HCT116 (cell line): ENCODE results near the gene LAMB4. TPM values are rescaled to one million over a fixed set of nuclear protein-coding genes. Genes with fewer than 3 reads are reported as not detected.

Experiments
- ATAC-seq: fragments of 200-7000 bp; cut with Tn5 transposase; 2 replicates; pipeline ENCODE4 v1.9.1; 2020; ENCODE audit warnings: mild to moderate bottlenecking, moderate library complexity
- BruUV-seq: library from RNA; stranded (reverse); fragments of 400-500 nt; replicated peaks from 2 replicates; lab custom pipeline; 2021; lab: Mats Ljungman, UMichigan
- CTCF ChIA-PET: fragments of 300-600 bp; sonication (Branson Sonifier 250); formaldehyde crosslinking; loops from one replicate; lab custom pipeline; 2021; ENCODE audit warnings: antibody characterized with exemption; lab: Charles Lee
- POLR2A ChIA-PET: fragments of 300-600, 350-600 bp; sonication (Branson Sonifier 250); formaldehyde crosslinking; loops from one replicate; lab custom pipeline; 2021; ENCODE audit warnings: antibody characterized with exemption; lab: Charles Lee
- RAD21 ChIA-PET, 2 experiments: fragments of 300-600 bp; sonication (Branson Sonifier 250); formaldehyde crosslinking; loops; one replicate each; lab custom pipeline; 2023; ENCODE audit warnings: low total read pairs in 2 of 2; ENCODE audit not compliant: uncharacterized antibody in 2 of 2, unreplicated experiment in 2 of 2, low non-redundant PET in 1 of 2; lab: Charles Lee
- DNase-seq: peaks from one replicate; pipeline ENCODE4 v3.0.0-alpha.2; 2010; ENCODE audit warnings: low read depth, low spot score
- H2AFZ ChIP-seq: fragments of 200-600 bp; shearing (Covaris generic), sonication (generic); 2 replicates; pipeline ENCODE4 v1.6.1; 2017; ENCODE audit warnings: low read depth, mixed run types, mixed read lengths, antibody characterized with exemption, low read length; ENCODE audit not compliant: poor library complexity, severe bottlenecking
- H3K27ac ChIP-seq: 2 replicates; pipeline ENCODE4 v1.5.1; 2012; ENCODE audit warnings: low read depth, low read length
- H3K27me3 ChIP-seq: fragments of 200-600 bp; sonication (generic); 2 replicates; pipeline ENCODE4 v1.6.1; 2016; ENCODE audit warnings: mixed run types, low read length, mixed read lengths; ENCODE audit not compliant: insufficient read depth
- H3K36me3 ChIP-seq, 2 experiments: fragments of 200-500 bp in 1 of 2; fragments of 200-600 bp in 1 of 2; sonication (Bioruptor generic) in 1 of 2; sonication (generic) in 1 of 2; 2 replicates each; pipeline versions ENCODE4 v1.5.1 to v1.6.1; 2014 to 2016; ENCODE audit warnings: low read length in 2 of 2, inconsistent platforms in 1 of 2, mixed read lengths in 1 of 2, mixed run types in 1 of 2; ENCODE audit not compliant: insufficient read depth in 2 of 2, control insufficient read depth in 1 of 2
- H3K4me1 ChIP-seq, 2 experiments: fragments of 200-600 bp in 1 of 2; sonication (generic) in 1 of 2; 2 replicates each; pipeline versions ENCODE4 v1.5.1 to v1.6.1; 2012 to 2017; ENCODE audit warnings: low read length in 2 of 2, inconsistent platforms in 1 of 2, mild to moderate bottlenecking in 1 of 2, mixed read lengths in 1 of 2, mixed run types in 1 of 2, moderate library complexity in 1 of 2; ENCODE audit not compliant: insufficient read depth in 2 of 2, control insufficient read depth in 1 of 2
- H3K4me2 ChIP-seq: fragments of 200-600 bp; sonication (generic); 2 replicates; pipeline ENCODE4 v1.6.1; 2017; ENCODE audit warnings: mixed run types, low read length, mixed read lengths
- H3K4me3 ChIP-seq, 2 experiments: fragments of 200-600 bp in 1 of 2; sonication (generic) in 1 of 2; replicated peaks in 1 of 2; 2 replicates each; pipeline ENCODE4 v1.5.1; 2011 to 2016; ENCODE audit warnings: low read length in 2 of 2, control low read depth in 1 of 2, low read depth in 1 of 2, mild to moderate bottlenecking in 1 of 2, mixed read lengths in 1 of 2, mixed run types in 1 of 2
- H3K79me2 ChIP-seq: fragments of 200-600 bp; sonication (generic); 2 replicates; pipeline ENCODE4 v1.6.1; 2017; ENCODE audit warnings: mild to moderate bottlenecking, mixed run types, low read length, moderate library complexity, mixed read lengths; ENCODE audit not compliant: insufficient read depth
- H3K9ac ChIP-seq: fragments of 200-600 bp; sonication (generic); 2 replicates; pipeline ENCODE4 v1.6.1; 2016; ENCODE audit warnings: low read length, mixed read lengths
- H3K9me2 ChIP-seq: fragments of 200-600 bp; sonication (generic), shearing (Covaris generic); 2 replicates; pipeline ENCODE4 v1.6.1; 2017; ENCODE audit warnings: mixed run types, mild to moderate bottlenecking, moderate library complexity; ENCODE audit not compliant: insufficient read depth
- H3K9me3 ChIP-seq, 2 experiments: fragments of 200-500 bp in 1 of 2; fragments of 200-600 bp in 1 of 2; sonication (Bioruptor generic) in 1 of 2; sonication (generic) in 1 of 2; 2 replicates each; pipeline ENCODE4 v1.6.1; 2014 to 2017; ENCODE audit warnings: low read length in 2 of 2, mixed read lengths in 2 of 2, inconsistent platforms in 1 of 2, low read depth in 1 of 2, mild to moderate bottlenecking in 1 of 2, mixed run types in 1 of 2, moderate library complexity in 1 of 2; ENCODE audit not compliant: control insufficient read depth in 1 of 2, insufficient read depth in 1 of 2
- H4K20me1 ChIP-seq: fragments of 200-600 bp; sonication (generic), shearing (Covaris generic); 2 replicates; pipeline ENCODE4 v1.6.1; 2017; ENCODE audit warnings: mixed run types, mild to moderate bottlenecking, moderate library complexity; ENCODE audit not compliant: insufficient read depth
- CEBPB ChIP-seq: IDR thresholded peaks from 2 replicates; pipeline ENCODE4 v1.6.1; 2012; ENCODE audit warnings: low read depth
- EGR1 ChIP-seq: IDR thresholded peaks from 2 replicates; pipeline ENCODE4 v1.6.1; 2012; ENCODE audit warnings: low read depth
- EZH2 ChIP-seq: fragments of 200-600 bp; sonication (generic); IDR thresholded peaks from 2 replicates; pipeline ENCODE4 v1.6.1; 2017; ENCODE audit warnings: antibody characterized with exemption, mixed run types
- EZH2phosphoT487 ChIP-seq: fragments of 200-600 bp; IDR thresholded peaks from 2 replicates; pipeline ENCODE4 v1.6.1; 2018; ENCODE audit warnings: antibody characterized with exemption, borderline replicate concordance
- FOSL1 ChIP-seq: IDR thresholded peaks from 2 replicates; pipeline ENCODE4 v1.6.1; 2012; ENCODE audit warnings: low read depth
- JUND ChIP-seq: IDR thresholded peaks from 2 replicates; pipeline ENCODE4 v1.6.1; 2012
- POLR2A ChIP-seq: IDR thresholded peaks from 2 replicates; pipeline ENCODE4 v1.7.0; 2011; ENCODE audit warnings: borderline replicate concordance; ENCODE audit not compliant: insufficient read depth, insufficient read length; ENCODE audit errors: extremely low read depth
- SIN3A ChIP-seq: IDR thresholded peaks from 2 replicates; pipeline ENCODE4 v1.6.1; 2012; ENCODE audit warnings: low read depth
- SP1 ChIP-seq: IDR thresholded peaks from 2 replicates; pipeline ENCODE4 v1.6.1; 2012; ENCODE audit warnings: low read depth
- SRF ChIP-seq: IDR thresholded peaks from 2 replicates; pipeline ENCODE4 v1.6.1; 2012; ENCODE audit warnings: low read depth
- YY1 ChIP-seq: IDR thresholded peaks from 2 replicates; pipeline ENCODE4 v1.6.1; 2011; ENCODE audit warnings: low read length, low read depth, moderate library complexity, mild to moderate bottlenecking; ENCODE audit not compliant: insufficient replicate concordance; ENCODE audit errors: extremely low read depth
- ZFX ChIP-seq: fragments of 450-650 bp; IDR thresholded peaks from 2 replicates; pipeline ENCODE4 v1.6.1; 2017
- ZNF274 ChIP-seq: fragments of 200-500 bp; sonication (Bioruptor generic); IDR thresholded peaks from 2 replicates; pipeline ENCODE4 v1.6.1; 2014; ENCODE audit warnings: mild to moderate bottlenecking, low read depth, low read length, inconsistent platforms
- intact Hi-C: fragments of 100-400 bp; cut with micrococcal nuclease; formaldehyde crosslinking; loops from 2 replicates; pipeline ENCODE4 v1.10.0; 2022
- total RNA-seq: library from RNA; stranded (reverse); gene quantifications from one replicate; pipeline ENCODE4 v1.2.1, GENCODE V29; 2021; ENCODE audit not compliant: unreplicated experiment
- TF ChIP-seq, protein P1 (sequence below), 3 experiments: fragments of 200-600 bp in 1 of 3; sonication (generic) in 1 of 3; IDR thresholded peaks in 2 of 3; conservative IDR thresholded peaks in 1 of 3; 2 replicates each; pipeline ENCODE4 v1.5.1; 2012 to 2017; ENCODE audit warnings: low read depth in 2 of 3, low read length in 2 of 3, antibody characterized with exemption in 1 of 3, borderline replicate concordance in 1 of 3, control low read depth in 1 of 3, mild to moderate bottlenecking in 1 of 3, mixed read lengths in 1 of 3, mixed run types in 1 of 3, moderate library complexity in 1 of 3; ENCODE audit not compliant: insufficient read depth in 1 of 3

LAMB4 gene
- total RNA-seq, 1 experiment from 2014 or later, result not detected

- ChIA-PET RAD21 (no interaction called here), CTCF (interaction anchor here (1.6 kb wide), 1 partner anchor 131 kb away, joined by 3 read pairs; no protein-coding TSS in a partner anchor), POLR2A (no interaction called here)
- Histone ChIP-seq H3K79me2 (no peaks in the 10 kb centered on the region), H3K9me2 (no peaks in the 10 kb centered on the region), H2AFZ (peak overlapping the region; percentile 53), H3K4me2 (peak overlapping the region; percentile 28), H3K27ac (peak overlapping the region; percentile 50), H3K27me3 (no peaks in the 10 kb centered on the region), H4K20me1 (no peaks in the 10 kb centered on the region), H3K36me3 (no peaks in the 10 kb centered on the region), H3K9ac (no peak overlapping the region), H3K9me3 (no peaks in the 10 kb centered on the region), H3K4me3 (no peak overlapping the region), H3K4me1 (peaks cover 20 to 25% of the 10 kb centered on the region in 2 experiments)
- intact Hi-C loops, result no loop called here
- peak; percentile 37; the same call in 1 of the 2 replicates for ATAC-seq
- DNase-seq, result peak; percentile 32
- 0 out of 2 replicates have a peak, but pooled peaks have one; percentile 9 for TF ChIP-seq FOSL1
- TF ChIP-seq EZH2, result no peak
- BruUV-seq, result no TSS peak
These were observed 115.1 kb downstream of the LAMB4 start for GRCh38 chr7:108014747-108015682.

- H2AFZ ChIP-seq, result peak overlapping the region; percentile 53
- no TSS peak for BruUV-seq
- intact Hi-C loops, result no loop called here
These were observed 115.9 kb downstream of the LAMB4 start for GRCh38 chr7:108014215-108014614.

More at GRCh38 chr7:108014215-108014614, 115.9 kb downstream of the LAMB4 start:
- Histone ChIP-seq H3K9ac (no peak overlapping the region), H4K20me1 (no peaks in the 10 kb centered on the region), H3K4me2 (no peak overlapping the region), H3K27me3 (no peaks in the 10 kb centered on the region), H3K36me3 (no peaks in the 10 kb centered on the region), H3K4me1 (peaks cover 20 to 25% of the 10 kb centered on the region in 2 experiments), H3K79me2 (no peaks in the 10 kb centered on the region), H3K27ac (peak overlapping the region; percentile 50; the same call in 1 of the 2 replicates), H3K4me3 (no peak overlapping the region), H3K9me3 (no peaks in the 10 kb centered on the region), H3K9me2 (no peaks in the 10 kb centered on the region)
- ChIA-PET CTCF (interaction anchor here (1.6 kb wide), 1 partner anchor 132 kb away, joined by 3 read pairs; no protein-coding TSS in a partner anchor), RAD21 (no interaction called here), POLR2A (no interaction called here)
- TF ChIP-seq SRF (no peak), JUND (no peak), ZNF274 (no peak), EGR1 (no peak), EZH2phosphoT487 (no peak), SIN3A (no peak), SP1 (no peak), YY1 (no peak), POLR2A (no peak), CEBPB (no peak), ZFX (no peak)
- TF ChIP-seq, protein P1, sequence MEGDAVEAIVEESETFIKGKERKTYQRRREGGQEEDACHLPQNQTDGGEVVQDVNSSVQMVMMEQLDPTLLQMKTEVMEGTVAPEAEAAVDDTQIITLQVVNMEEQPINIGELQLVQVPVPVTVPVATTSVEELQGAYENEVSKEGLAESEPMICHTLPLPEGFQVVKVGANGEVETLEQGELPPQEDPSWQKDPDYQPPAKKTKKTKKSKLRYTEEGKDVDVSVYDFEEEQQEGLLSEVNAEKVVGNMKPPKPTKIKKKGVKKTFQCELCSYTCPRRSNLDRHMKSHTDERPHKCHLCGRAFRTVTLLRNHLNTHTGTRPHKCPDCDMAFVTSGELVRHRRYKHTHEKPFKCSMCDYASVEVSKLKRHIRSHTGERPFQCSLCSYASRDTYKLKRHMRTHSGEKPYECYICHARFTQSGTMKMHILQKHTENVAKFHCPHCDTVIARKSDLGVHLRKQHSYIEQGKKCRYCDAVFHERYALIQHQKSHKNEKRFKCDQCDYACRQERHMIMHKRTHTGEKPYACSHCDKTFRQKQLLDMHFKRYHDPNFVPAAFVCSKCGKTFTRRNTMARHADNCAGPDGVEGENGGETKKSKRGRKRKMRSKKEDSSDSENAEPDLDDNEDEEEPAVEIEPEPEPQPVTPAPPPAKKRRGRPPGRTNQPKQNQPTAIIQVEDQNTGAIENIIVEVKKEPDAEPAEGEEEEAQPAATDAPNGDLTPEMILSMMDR (IDR thresholded peaks at IDR 0.05 in 2 of 3, conservative IDR thresholded peaks at IDR 0.05 in 1 of 3; ENCODE audit: borderline replicate concordance in 1 of 3, insufficient read depth in 1 of 3, low read depth in 2 of 3, low read length in 2 of 3), result no peak
- ATAC-seq (no peak), DNase-seq (no peak)
